GM23248 (cell line): Measurements from ENCODE around the gene CTNNA2. TPM values are rescaled to one million over a fixed set of nuclear protein-coding genes. Genes with fewer than 3 reads are reported as not detected.

Experiments used
- DNase-seq: peaks from one replicate; pipeline ENCODE4 v3.0.0-alpha.2; 2015
- H2AFZ ChIP-seq: fragments of 200-600 bp; sonication (generic); 2 replicates; pipeline ENCODE4 v1.6.1; 2016; ENCODE audit warnings: antibody characterized with exemption
- H3F3A ChIP-seq: fragments of 200-600 bp; sonication (generic); 2 replicates; pipeline ENCODE4 v1.6.1; 2016; ENCODE audit warnings: mild to moderate bottlenecking, antibody characterized with exemption, mixed run types; ENCODE audit not compliant: insufficient read depth
- H3K27ac ChIP-seq: fragments of 200-600 bp; sonication (generic); 2 replicates; pipeline ENCODE4 v1.5.1; 2016; ENCODE audit warnings: mild to moderate bottlenecking
- H3K27me3 ChIP-seq: fragments of 200-600 bp; sonication (generic); replicated peaks from 2 replicates; pipeline ENCODE4 v1.6.1; 2016; ENCODE audit warnings: mild to moderate bottlenecking; ENCODE audit not compliant: insufficient read depth
- H3K36me3 ChIP-seq: fragments of 200-600 bp; sonication (generic); 2 replicates; pipeline ENCODE4 v1.6.1; 2016; ENCODE audit warnings: low read depth, mild to moderate bottlenecking
- H3K4me1 ChIP-seq: fragments of 200-600 bp; sonication (generic); 2 replicates; pipeline ENCODE4 v1.6.1; 2016; ENCODE audit warnings: mild to moderate bottlenecking; ENCODE audit not compliant: insufficient read depth
- H3K4me2 ChIP-seq: fragments of 200-600 bp; sonication (generic); one replicate; pipeline ENCODE4 v1.6.1; 2016; ENCODE audit warnings: mild to moderate bottlenecking; ENCODE audit not compliant: unreplicated experiment
- H3K4me3 ChIP-seq: fragments of 200-600 bp; sonication (generic); 2 replicates; pipeline ENCODE4 v1.5.1; 2016; ENCODE audit warnings: mild to moderate bottlenecking
- H3K79me2 ChIP-seq: fragments of 200-600 bp; sonication (generic); 2 replicates; pipeline ENCODE4 v1.6.1; 2016; ENCODE audit warnings: mild to moderate bottlenecking; ENCODE audit not compliant: insufficient read depth
- H3K9ac ChIP-seq: fragments of 200-600 bp; sonication (generic); 2 replicates; pipeline ENCODE4 v1.6.1; 2016; ENCODE audit warnings: mild to moderate bottlenecking
- H3K9me2 ChIP-seq: fragments of 200-600 bp; sonication (generic); 2 replicates; pipeline ENCODE4 v1.6.1; 2016; ENCODE audit warnings: mixed run types, mild to moderate bottlenecking, moderate library complexity; ENCODE audit not compliant: insufficient read depth
- H3K9me3 ChIP-seq: fragments of 200-600 bp; sonication (generic); one replicate; pipeline ENCODE4 v1.6.1; 2017; ENCODE audit warnings: low read depth
- H4K20me1 ChIP-seq: fragments of 200-600 bp; sonication (generic); 2 replicates; pipeline ENCODE4 v1.6.0; 2016; ENCODE audit not compliant: insufficient read depth
- EZH2 ChIP-seq: fragments of 200-600 bp; sonication (generic); IDR thresholded peaks from 2 replicates; pipeline ENCODE4 v1.6.1; 2018; ENCODE audit warnings: antibody characterized with exemption, mild to moderate bottlenecking; ENCODE audit not compliant: insufficient read depth, poor library complexity, severe bottlenecking
- EZH2phosphoT487 ChIP-seq: fragments of 200-600 bp; sonication (generic); IDR thresholded peaks from 2 replicates; pipeline ENCODE4 v1.6.1; 2018; ENCODE audit warnings: antibody characterized with exemption, moderate library complexity, mild to moderate bottlenecking, low read depth; ENCODE audit not compliant: insufficient read depth
- WGBS, 2 experiments: methylation state at CpG; one replicate each; pipeline ENCODE4 v1.1.6; 2015 to 2017; ENCODE audit warnings: low lambda C conversion rate in 2 of 2, low coverage in 1 of 2; ENCODE audit errors: missing lambda C conversion rate in 2 of 2; 5-methylcytosine and 5-hydroxymethylcytosine counted together
- in situ Hi-C: fragments of 300-500 bp; cut with MboI; formaldehyde crosslinking; loops from 2 replicates; pipeline ENCODE4 v1.15.0; 2020
- polyA plus RNA-seq: library from polyadenylated mRNA; unstranded; fragments of >200 nt; fragmentation: Nextera tagmentation; extraction: Ambion mirVana; gene quantifications from 2 replicates; pipeline ENCODE4 v1.2.1, GENCODE V29; 2016
- total RNA-seq: library from RNA; depleted of rRNA; stranded (reverse); fragments of >200 nt; shearing (Covaris generic); gene quantifications from 2 replicates; pipeline ENCODE4 v1.2.3, GENCODE V29; 2014

CTNNA2 gene
- total and polyA plus RNA-seq, 2 experiments from 2014 or later: not detected

GRCh38 chr2:80059447-80059846 is 546.6 kb downstream of the CTNNA2 start:
- no peaks in the 10 kb centered on the region for H3K27me3 ChIP-seq
- no peak overlapping the region for H3K4me2 ChIP-seq
- no peaks in the 10 kb centered on the region for H3K79me2 ChIP-seq
- TF ChIP-seq EZH2phosphoT487 (no peak), EZH2 (no peak)
- WGBS, 2 experiments: 29 to 33% methylated on average over 5 of the region's 5 CpGs
- no peaks in the 10 kb centered on the region for H3K36me3 ChIP-seq
- no peaks in the 10 kb centered on the region for H4K20me1 ChIP-seq
- H3K4me3 ChIP-seq: no peak overlapping the region
- no peak overlapping the region for H2AFZ ChIP-seq
- H3F3A ChIP-seq: no peaks in the 10 kb centered on the region
- H3K9me2 ChIP-seq: no peaks in the 10 kb centered on the region
- no peaks in the 10 kb centered on the region for H3K9me3 ChIP-seq
- H3K9ac ChIP-seq: no peak overlapping the region
- in situ Hi-C loops: no loop called here
- no peak for DNase-seq
- no peak overlapping the region for H3K27ac ChIP-seq
- no peaks in the 10 kb centered on the region for H3K4me1 ChIP-seq

- Histone ChIP-seq H3K4me3 (no peak overlapping the region), H3K4me2 (no peak overlapping the region), H3K4me1 (no peaks in the 10 kb centered on the region), H3F3A (no peaks in the 10 kb centered on the region), H3K27me3 (no peaks in the 10 kb centered on the region), H3K9me2 (no peaks in the 10 kb centered on the region), H3K27ac (no peak overlapping the region), H4K20me1 (no peaks in the 10 kb centered on the region), H3K9ac (no peak overlapping the region), H2AFZ (no peak overlapping the region), H3K9me3 (no peaks in the 10 kb centered on the region), H3K79me2 (no peaks in the 10 kb centered on the region), H3K36me3 (no peaks in the 10 kb centered on the region)
- DNase-seq: no peak
- TF ChIP-seq EZH2phosphoT487 (no peak), EZH2 (no peak)
- in situ Hi-C loops: no loop called here
Measured at GRCh38 chr2:80061881-80062280, 549.0 kb downstream of the CTNNA2 start.

GRCh38 chr2:80062298-80062697 is 549.4 kb downstream of the CTNNA2 start:
- H3K9me3 ChIP-seq: no peaks in the 10 kb centered on the region
- H3K4me1 ChIP-seq: no peaks in the 10 kb centered on the region
- no peaks in the 10 kb centered on the region for H3F3A ChIP-seq
- H3K27ac ChIP-seq: no peak overlapping the region
- DNase-seq: no peak
- H3K79me2 ChIP-seq: no peaks in the 10 kb centered on the region
- H2AFZ ChIP-seq: no peak overlapping the region
- H3K4me2 ChIP-seq: no peak overlapping the region
- no peaks in the 10 kb centered on the region for H3K27me3 ChIP-seq
- no peaks in the 10 kb centered on the region for H3K9me2 ChIP-seq
- no peak overlapping the region for H3K9ac ChIP-seq
- no peaks in the 10 kb centered on the region for H4K20me1 ChIP-seq
- in situ Hi-C loops: no loop called here
- no peaks in the 10 kb centered on the region for H3K36me3 ChIP-seq
- TF ChIP-seq EZH2phosphoT487 (no peak), EZH2 (no peak)
- H3K4me3 ChIP-seq: no peak overlapping the region

GRCh38 chr2:80068038-80068731 is 555.3 kb downstream of the CTNNA2 start:
- H3F3A ChIP-seq: no peaks in the 10 kb centered on the region
- H3K36me3 ChIP-seq: no peaks in the 10 kb centered on the region
- no peak overlapping the region for H2AFZ ChIP-seq
- H3K79me2 ChIP-seq: no peaks in the 10 kb centered on the region
- WGBS, 2 experiments: 31 to 43% methylated on average over 4 of the region's 4 CpGs
- H3K27ac ChIP-seq: no peak overlapping the region
- no peaks in the 10 kb centered on the region for H3K9me3 ChIP-seq
- TF ChIP-seq EZH2: no peak
- TF ChIP-seq EZH2phosphoT487: no peak
- no peaks in the 10 kb centered on the region for H3K4me1 ChIP-seq
- H3K4me2 ChIP-seq: no peak overlapping the region
- no peaks in the 10 kb centered on the region for H3K9me2 ChIP-seq
- no peak for DNase-seq
- H4K20me1 ChIP-seq: no peaks in the 10 kb centered on the region
- in situ Hi-C loops: no loop called here
- H3K9ac ChIP-seq: no peak overlapping the region
- peaks cover 8% of the 10 kb centered on the region for H3K27me3 ChIP-seq
- no peak overlapping the region for H3K4me3 ChIP-seq

- Histone ChIP-seq H3K79me2 (no peaks in the 10 kb centered on the region), H3K36me3 (no peaks in the 10 kb centered on the region), H3K27ac (no peak overlapping the region), H3K4me2 (no peak overlapping the region), H3K4me1 (no peaks in the 10 kb centered on the region), H3K9ac (no peak overlapping the region), H3F3A (no peaks in the 10 kb centered on the region), H3K4me3 (no peak overlapping the region), H3K9me2 (no peaks in the 10 kb centered on the region), H3K27me3 (peaks cover 8% of the 10 kb centered on the region), H2AFZ (no peak overlapping the region), H3K9me3 (no peaks in the 10 kb centered on the region), H4K20me1 (no peaks in the 10 kb centered on the region)
- in situ Hi-C loops: no loop called here
- TF ChIP-seq EZH2phosphoT487 (no peak), EZH2 (no peak)
- no peak for DNase-seq
- 26 to 32% methylated on average over 4 of the region's 4 CpGs for WGBS, 2 experiments
Measured at GRCh38 chr2:80070587-80070986, 557.7 kb downstream of the CTNNA2 start.
